BLaER1 (cell line): Measurements from ENCODE around the gene SPACA7.

ENCODE experiments used
- H3K27ac ChIP-seq: shearing (Covaris generic); formaldehyde crosslinking; 2 replicates; pipeline ENCODE4 v1.8.1; 2022
- H3K27me3 ChIP-seq: shearing (Covaris generic); formaldehyde crosslinking; 2 replicates; pipeline ENCODE4 v1.8.1; 2022
- H3K36me3 ChIP-seq: shearing (Covaris generic); formaldehyde crosslinking; 2 replicates; pipeline ENCODE4 v1.8.1; 2022
- H3K4me1 ChIP-seq: shearing (Covaris generic); formaldehyde crosslinking; 2 replicates; pipeline ENCODE4 v1.8.1; 2022
- H3K4me2 ChIP-seq: shearing (Covaris generic); formaldehyde crosslinking; 2 replicates; pipeline ENCODE4 v1.8.1; 2022
- H3K4me3 ChIP-seq: shearing (Covaris generic); formaldehyde crosslinking; 2 replicates; pipeline ENCODE4 v1.8.1; 2022
- H3K9ac ChIP-seq: shearing (Covaris generic); formaldehyde crosslinking; 2 replicates; pipeline ENCODE4 v1.8.1; 2022
- H3K9me3 ChIP-seq: shearing (Covaris generic); formaldehyde crosslinking; 2 replicates; pipeline ENCODE4 v1.8.1; 2022
- H4K20me1 ChIP-seq: shearing (Covaris generic); formaldehyde crosslinking; 2 replicates; pipeline ENCODE4 v1.8.1; 2022
- Cebpa-rat ChIP-seq: shearing (Covaris generic); IDR thresholded peaks from 2 replicates; pipeline ENCODE4 v1.8.1; 2022

The SPACA7 gene, protein sequence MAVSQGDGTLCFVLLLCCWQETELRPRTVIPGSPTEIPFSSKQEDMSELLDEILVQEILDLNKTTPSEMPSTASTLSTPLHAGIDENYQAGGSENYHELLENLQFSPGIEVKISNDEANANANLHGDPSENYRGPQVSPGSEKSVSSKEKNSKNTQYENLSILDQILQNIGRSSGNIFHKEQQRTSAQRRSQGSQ

DNA sequence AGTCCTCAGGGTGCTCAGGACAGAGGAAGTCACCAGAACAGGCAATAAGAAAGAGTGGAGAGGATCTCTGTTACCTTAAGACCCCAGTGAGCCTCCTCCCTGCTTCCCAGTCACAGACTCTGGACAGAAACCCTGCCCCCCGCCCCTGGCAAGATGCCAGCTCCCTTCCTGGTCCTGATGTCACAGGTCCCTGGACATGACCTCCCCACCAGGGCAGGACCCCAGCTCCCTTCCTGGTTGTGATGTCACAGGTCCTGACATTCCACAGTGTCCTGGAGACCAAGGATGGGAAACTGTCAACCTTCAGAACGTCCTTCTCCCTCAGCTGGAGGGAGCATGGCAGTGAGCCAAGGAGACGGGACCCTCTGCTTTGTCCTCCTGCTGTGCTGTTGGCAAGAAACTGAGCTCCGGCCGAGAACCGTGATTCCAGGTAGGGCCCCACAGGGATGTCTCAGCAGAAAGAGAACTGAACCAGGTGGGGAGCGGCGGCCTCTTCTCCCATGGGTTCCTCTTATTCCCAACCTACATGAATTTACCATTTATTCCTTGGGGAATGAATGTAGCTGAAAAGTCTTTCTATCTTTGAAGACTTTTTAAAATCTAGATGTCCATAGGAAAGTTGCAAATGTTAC lies at the start of gene SPACA7:
Gene SPACA7, plus strand, starts transcription at position 306 of the 632 bp plus-strand sequence. Its CDS starts 31 bp downstream, at position 337.
- H3K27me3 ChIP-seq, result no peaks in the 10 kb centered on the region
- no peaks in the 10 kb centered on the region for H3K36me3 ChIP-seq
- H3K4me1 ChIP-seq, result no peaks in the 10 kb centered on the region
- no peak within 1 kb of the TSS for H3K4me2 ChIP-seq
- H3K4me3 ChIP-seq, result no peak within 1 kb of the TSS
- no peak within 1 kb of the TSS for H3K27ac ChIP-seq
- H3K9me3 ChIP-seq, result peaks cover 11% of the 10 kb centered on the region
- no peaks in the 10 kb centered on the region for H4K20me1 ChIP-seq
- no peak within 1 kb of the TSS for H3K9ac ChIP-seq
- no peak for TF ChIP-seq Cebpa-rat

DNA sequence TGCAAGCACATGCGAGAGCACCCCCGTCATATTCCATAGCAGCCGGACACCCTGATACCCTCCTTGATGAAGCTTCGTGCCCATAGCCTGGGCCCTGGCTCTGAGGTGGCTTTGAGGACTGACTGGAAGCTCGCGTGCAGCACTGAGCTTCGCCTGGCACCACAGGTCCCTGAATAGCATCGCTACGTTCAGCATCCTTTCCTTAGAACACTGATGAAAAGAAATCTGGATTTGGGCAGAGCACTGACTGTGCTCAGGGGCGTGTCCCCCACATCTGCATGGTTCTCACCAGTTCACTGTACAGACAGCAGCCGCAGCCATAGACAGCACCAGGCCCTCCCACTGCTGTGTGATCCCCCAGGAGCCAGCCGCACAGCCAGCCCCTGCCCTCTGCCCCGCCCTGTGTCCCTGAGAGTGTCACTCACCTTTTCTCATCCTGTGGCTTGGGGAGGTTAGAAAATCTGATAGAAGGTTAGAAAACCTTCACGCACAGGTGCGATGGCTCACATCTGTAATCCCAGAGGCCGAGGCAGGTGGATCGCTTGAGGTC lies 49.3 kb upstream of the SPACA7 start:
- Histone ChIP-seq H3K36me3 (no peaks in the 10 kb centered on the region), H3K4me3 (no peak overlapping the region), H3K27me3 (peaks cover 10% of the 10 kb centered on the region), H3K9me3 (no peaks in the 10 kb centered on the region), H3K9ac (no peak overlapping the region), H3K4me1 (peaks cover 10% of the 10 kb centered on the region; the same call in 1 of the 2 replicates), H3K27ac (no peak overlapping the region), H3K4me2 (no peak overlapping the region), H4K20me1 (no peaks in the 10 kb centered on the region)
- no peak for TF ChIP-seq Cebpa-rat

DNA sequence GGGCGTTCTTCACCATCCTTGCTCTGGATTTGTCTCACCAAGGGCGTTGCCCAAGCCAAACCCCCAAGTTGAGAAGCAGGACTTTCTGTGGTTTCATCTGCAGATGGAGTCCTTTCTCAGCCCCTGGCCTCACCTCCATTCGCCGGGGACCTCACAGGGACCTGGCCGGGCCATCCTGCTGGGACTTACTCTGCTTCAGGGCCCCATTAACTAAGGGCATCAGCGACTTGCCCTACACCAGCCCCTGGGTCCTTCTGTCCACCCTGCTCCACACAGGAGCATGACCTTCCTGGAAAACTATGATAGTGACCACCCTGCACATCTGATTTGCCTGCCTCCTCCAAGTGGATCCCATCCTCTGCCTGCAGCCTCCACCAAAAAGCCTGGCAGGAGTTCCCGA lies 47.2 kb upstream of the SPACA7 start:
- peaks cover 21% of the 10 kb centered on the region for H3K27me3 ChIP-seq
- H3K4me3 ChIP-seq, result no peak overlapping the region
- H3K27ac ChIP-seq, result no peak overlapping the region
- no peaks in the 10 kb centered on the region for H3K9me3 ChIP-seq
- peaks cover 10% of the 10 kb centered on the region; the same call in 1 of the 2 replicates for H3K4me1 ChIP-seq
- no peaks in the 10 kb centered on the region for H3K36me3 ChIP-seq
- no peak overlapping the region for H3K4me2 ChIP-seq
- H4K20me1 ChIP-seq, result no peaks in the 10 kb centered on the region
- no peak for TF ChIP-seq Cebpa-rat
- H3K9ac ChIP-seq, result no peak overlapping the region

DNA sequence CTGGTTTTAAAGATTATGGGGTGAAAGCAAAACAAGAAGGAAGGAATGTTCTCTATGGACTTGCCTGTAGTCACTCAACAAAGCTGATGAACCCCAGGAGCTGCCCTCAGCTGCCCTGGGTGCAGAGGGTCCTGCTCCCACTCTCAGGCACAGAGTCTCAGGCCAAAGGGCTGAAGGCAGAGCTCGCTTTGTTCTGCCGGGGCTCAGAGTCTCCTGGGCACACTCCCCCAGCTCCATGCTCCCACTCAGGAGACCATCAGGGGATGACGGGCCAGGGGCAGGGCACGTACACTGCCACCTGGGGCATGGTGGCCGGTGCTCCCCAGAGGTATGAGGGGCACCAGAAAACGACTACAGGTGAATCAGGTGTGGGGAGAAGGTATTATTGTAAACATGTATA lies 46.8 kb upstream of the SPACA7 start:
- no peak overlapping the region for H3K4me2 ChIP-seq
- H3K9me3 ChIP-seq, result no peaks in the 10 kb centered on the region
- H4K20me1 ChIP-seq, result no peaks in the 10 kb centered on the region
- peaks cover 21% of the 10 kb centered on the region for H3K27me3 ChIP-seq
- no peak overlapping the region for H3K9ac ChIP-seq
- TF ChIP-seq Cebpa-rat, result no peak
- H3K4me1 ChIP-seq, result peaks cover 10% of the 10 kb centered on the region; the same call in 1 of the 2 replicates
- no peak overlapping the region for H3K27ac ChIP-seq
- H3K36me3 ChIP-seq, result no peaks in the 10 kb centered on the region
- no peak overlapping the region for H3K4me3 ChIP-seq

DNA sequence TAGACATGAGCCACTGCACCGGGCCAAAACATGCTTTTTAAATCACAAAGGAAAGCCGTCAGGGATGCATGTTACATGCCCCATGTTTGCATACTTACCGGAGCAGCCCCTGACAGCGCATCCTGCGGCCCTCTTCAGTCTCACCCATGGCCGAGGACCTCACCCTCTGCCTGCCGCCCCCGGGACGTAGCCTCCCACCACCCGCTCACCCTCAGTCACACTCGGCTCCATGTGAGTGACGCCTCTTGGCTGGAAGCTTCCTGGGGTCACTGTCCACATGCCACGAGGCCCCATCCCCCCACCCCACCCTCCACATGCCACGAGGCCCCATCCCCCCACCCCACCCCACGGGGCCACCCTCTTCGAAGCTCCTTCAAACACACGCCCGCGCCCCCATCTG lies 46.1 kb upstream of the SPACA7 start:
- Histone ChIP-seq H3K36me3 (no peaks in the 10 kb centered on the region), H3K9ac (no peak overlapping the region), H4K20me1 (no peaks in the 10 kb centered on the region), H3K9me3 (no peaks in the 10 kb centered on the region), H3K27ac (no peak overlapping the region), H3K4me3 (no peak overlapping the region), H3K4me2 (no peak overlapping the region), H3K4me1 (peaks cover 10% of the 10 kb centered on the region; the same call in 1 of the 2 replicates), H3K27me3 (peaks cover 21% of the 10 kb centered on the region)
- no peak for TF ChIP-seq Cebpa-rat

DNA sequence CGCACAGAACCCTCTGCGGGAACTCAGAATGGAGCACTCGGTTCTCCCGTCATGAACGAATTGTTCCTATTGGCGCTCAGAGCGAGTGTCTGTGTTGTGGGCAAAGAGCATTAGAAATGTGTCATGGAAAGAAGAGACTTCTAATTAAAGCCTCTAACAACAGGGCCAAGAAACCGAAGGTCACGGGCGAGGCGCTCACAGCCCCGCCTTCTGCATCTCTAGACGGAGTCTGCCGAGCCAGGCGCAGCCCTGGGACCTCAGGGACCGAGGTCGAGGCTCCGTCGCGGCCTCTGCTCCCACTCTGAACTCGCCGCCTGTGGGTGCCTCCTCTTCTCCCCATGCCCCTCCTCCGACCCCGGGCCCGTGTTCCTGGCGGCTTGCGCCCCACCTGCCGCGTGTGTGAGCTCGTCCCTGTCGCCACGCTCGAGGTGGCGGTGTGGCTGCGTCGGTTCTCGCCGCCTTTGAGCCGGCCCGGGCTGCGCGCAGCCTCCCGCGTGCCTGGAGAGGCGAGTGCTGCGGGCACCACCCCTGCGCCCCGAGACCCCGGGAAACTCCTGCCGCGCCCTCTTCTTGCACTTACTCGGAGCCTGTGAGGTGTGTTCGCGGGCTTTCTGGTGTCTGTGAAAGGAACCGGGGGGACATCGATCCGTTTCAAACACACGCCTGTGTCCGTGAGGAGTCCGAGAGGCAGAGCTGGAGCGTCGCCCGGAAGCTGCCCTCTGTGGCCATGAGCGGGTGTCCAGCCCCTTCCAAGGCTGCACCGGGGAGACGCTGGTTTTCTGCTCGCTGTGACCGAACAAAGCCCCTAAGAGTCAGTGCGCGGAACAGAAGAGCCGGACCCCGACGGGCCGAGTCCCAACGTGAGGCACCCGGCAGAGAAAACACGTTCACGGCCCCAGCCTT lies 45.4 kb upstream of the SPACA7 start:
- H3K27me3 ChIP-seq, result peaks cover 21% of the 10 kb centered on the region
- H3K4me1 ChIP-seq, result peaks cover 7% of the 10 kb centered on the region; the same call in 1 of the 2 replicates
- H3K9me3 ChIP-seq, result no peaks in the 10 kb centered on the region
- H3K36me3 ChIP-seq, result no peaks in the 10 kb centered on the region
- H3K27ac ChIP-seq, result no peak overlapping the region
- no peak overlapping the region for H3K9ac ChIP-seq
- no peak for TF ChIP-seq Cebpa-rat
- no peak overlapping the region for H3K4me3 ChIP-seq
- no peaks in the 10 kb centered on the region for H4K20me1 ChIP-seq
- no peak overlapping the region for H3K4me2 ChIP-seq

DNA sequence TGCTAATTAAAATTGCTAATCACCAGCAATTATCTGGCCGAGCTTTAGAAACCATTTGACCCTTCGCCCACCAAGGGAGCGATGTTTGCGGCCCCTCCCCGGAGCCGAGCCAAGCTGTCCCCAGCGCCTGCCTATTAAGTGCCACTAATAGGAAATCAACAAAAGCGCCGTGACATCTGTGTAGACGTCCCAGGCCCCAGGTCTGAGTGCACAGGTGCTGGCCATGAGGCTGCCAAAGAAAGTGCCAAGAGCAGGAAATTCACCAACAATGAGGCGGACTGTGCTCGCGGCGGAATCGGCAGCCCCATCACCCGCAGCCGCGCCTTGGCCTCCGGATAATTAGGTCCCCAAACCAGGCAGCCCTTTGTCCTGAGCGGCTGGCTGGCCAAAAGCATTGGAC lies 44.5 kb upstream of the SPACA7 start:
- no peak for TF ChIP-seq Cebpa-rat
- H3K4me1 ChIP-seq, result no peaks in the 10 kb centered on the region
- no peaks in the 10 kb centered on the region for H3K36me3 ChIP-seq
- no peak overlapping the region for H3K9ac ChIP-seq
- H3K4me3 ChIP-seq, result no peak overlapping the region
- no peak overlapping the region for H3K4me2 ChIP-seq
- peaks cover 21% of the 10 kb centered on the region for H3K27me3 ChIP-seq
- no peak overlapping the region for H3K27ac ChIP-seq
- no peaks in the 10 kb centered on the region for H4K20me1 ChIP-seq
- H3K9me3 ChIP-seq, result no peaks in the 10 kb centered on the region; the same call in 1 of the 2 replicates

DNA sequence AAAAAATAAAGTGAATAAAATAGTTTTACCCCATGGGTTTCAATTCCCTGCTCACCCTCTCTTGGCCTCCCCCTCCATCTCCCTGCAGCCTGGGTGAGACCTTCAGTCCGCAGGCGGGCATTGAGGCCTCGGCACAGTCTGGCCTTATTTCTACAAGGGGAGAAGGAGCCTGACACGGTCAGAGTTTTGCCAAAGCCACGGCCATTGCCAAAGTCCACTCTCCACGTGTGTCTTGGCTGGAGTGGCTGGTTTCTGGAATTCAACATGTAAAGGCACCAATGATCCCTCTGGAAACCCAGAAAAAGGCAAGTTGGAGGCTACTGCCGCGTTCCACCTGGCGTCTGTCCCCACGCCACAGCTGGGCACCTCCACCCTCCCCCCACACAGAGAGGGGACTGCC lies 43.4 kb upstream of the SPACA7 start:
- Histone ChIP-seq H3K4me3 (no peak overlapping the region), H3K36me3 (no peaks in the 10 kb centered on the region), H3K9me3 (peaks cover 10% of the 10 kb centered on the region), H3K27ac (no peak overlapping the region), H3K4me2 (no peak overlapping the region), H3K4me1 (no peaks in the 10 kb centered on the region), H4K20me1 (no peaks in the 10 kb centered on the region), H3K27me3 (peaks cover 21% of the 10 kb centered on the region), H3K9ac (no peak overlapping the region)
- no peak for TF ChIP-seq Cebpa-rat

DNA sequence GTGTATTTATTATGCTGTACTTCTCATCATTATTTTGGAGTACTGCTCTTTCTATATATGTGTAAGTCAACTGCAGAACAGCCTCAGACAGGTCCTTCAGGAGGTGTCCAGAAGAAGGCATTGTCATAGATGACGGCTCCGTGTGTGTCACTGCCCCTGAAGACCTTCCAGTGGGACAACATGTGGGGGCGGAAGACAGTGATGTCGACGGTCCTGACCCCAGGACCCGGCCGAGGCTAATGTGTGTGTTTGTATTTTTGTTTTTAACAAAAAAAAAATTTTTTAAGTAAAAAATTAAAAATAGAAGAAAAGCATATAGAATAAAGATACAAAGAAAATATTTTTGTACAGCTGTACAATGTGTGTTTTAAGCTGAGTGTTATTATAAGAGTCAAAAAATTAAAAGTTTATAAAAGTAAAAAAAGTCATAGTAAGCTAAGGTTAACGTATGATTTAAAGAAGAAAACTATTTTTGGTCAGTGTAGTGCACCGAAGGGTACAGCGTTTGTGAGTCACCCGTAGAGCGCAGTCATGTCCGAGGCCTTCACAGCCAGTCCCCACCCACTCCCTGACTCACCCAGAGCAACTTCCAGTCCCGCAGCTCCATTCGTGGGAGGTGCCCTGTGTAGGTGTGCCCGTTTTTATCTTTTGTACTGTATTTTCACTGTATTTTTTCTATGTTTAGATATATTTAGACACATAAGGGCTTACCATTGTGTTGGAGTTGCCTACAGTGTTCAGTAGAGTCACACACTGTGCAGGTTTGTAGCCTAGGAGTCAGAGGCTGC lies 42.2 kb upstream of the SPACA7 start:
- Histone ChIP-seq H3K36me3 (no peaks in the 10 kb centered on the region), H3K4me1 (no peaks in the 10 kb centered on the region), H3K4me3 (no peak overlapping the region), H3K9me3 (peaks cover 12% of the 10 kb centered on the region), H3K27ac (no peak overlapping the region), H4K20me1 (no peaks in the 10 kb centered on the region), H3K27me3 (peaks cover 21% of the 10 kb centered on the region), H3K9ac (no peak overlapping the region), H3K4me2 (no peak overlapping the region)
- no peak for TF ChIP-seq Cebpa-rat
